GM20431 (cell line): ENCODE data around the gene TMEM167A.
"Not testable (repeated sequence)": the region's sequence is repeated elsewhere in the genome, so short reads cannot be mapped to it uniquely, and the experiment has no call there.

Experiments used
- in situ Hi-C: fragments of 300-500 bp; cut with MseI, MboI; formaldehyde crosslinking; loops from one replicate; pipeline ENCODE4 v1.15.0; 2020; ENCODE audit warnings: low sequenced_read_pairs; ENCODE audit not compliant: unreplicated experiment

The TMEM167A gene

GRCh38 chr5:83092619-83093018 is 15.4 kb upstream of the TMEM167A start:
- in situ Hi-C loops, result no loop called here

- in situ Hi-C loops, result no loop called here
Measured at GRCh38 chr5:83090169-83090568, 13.0 kb upstream of the TMEM167A start.

GRCh38 chr5:83085106-83085505 is 7.9 kb upstream of the TMEM167A start:
- in situ Hi-C loops, result no loop called here

- in situ Hi-C loops, result no loop called here
Measured at GRCh38 chr5:83084336-83084735, 7.1 kb upstream of the TMEM167A start.

DNA sequence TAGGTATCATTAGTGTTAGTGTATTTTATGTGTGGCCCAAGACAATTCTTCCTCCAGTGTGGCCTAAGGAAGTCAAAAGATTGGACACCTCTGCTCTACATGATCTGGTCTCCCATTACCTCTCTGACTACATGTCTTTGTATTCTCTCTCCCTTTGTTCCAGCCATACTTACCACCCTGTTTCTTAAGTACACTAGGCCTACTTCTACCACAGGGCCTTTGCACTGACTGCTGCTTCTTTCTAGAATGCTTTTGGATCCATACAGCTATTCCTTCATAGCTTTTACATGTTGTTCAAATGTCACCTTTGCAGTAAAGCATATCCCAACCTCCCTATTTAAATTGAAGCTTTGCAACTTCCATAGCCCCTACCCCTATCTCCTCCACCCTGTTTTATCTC is 5.6 kb upstream of the TMEM167A start:
- in situ Hi-C loops, result no loop called here

DNA sequence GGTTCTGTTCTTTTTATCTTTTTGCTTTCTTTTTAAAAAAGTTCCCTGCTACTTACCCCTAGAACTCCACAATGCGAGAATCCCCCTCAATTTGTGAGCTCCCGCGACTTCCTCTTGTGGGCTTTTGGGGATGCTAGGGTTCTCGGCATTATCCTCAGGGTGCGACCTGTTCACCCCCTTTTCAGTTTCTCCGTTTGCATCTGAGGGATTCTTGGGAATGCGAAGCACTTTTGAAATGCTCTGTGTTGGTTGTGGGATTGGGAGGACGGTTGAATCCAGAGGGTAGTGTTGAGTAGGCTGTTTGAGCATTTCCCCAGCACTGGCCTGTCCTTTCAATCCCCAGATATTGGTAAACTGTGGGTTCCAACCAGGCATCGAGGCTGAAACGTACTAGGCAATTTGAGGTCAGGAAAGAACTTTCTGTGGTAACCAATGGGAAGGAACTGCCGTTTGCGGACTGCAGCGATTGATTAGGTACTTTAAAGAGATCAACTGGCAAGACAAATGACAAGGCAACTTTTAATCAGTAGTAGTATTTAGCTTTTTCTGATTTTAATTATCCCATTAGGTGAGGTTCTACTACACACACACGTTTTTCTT is 568 bp upstream of the TMEM167A start:
- in situ Hi-C loops, result no loop called here

DNA sequence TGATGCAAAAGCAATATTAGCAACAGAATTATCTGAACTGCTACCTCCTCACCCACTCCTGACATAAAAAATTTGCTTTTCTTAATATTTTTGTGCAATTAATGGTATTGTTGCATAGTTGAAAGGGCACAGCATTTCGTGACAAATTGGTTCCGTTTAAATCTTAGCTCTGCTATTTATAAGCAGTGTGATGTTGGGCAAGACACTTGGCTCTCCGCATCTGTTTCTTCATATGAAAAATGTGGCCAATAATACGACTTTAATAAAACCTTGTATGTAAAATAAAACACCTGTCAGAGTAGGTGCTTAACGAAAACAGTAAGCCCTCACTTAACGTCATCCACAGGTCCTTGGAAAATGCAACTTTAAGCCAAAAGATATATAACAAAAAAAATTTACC is 4.2 kb downstream of the TMEM167A start:
- in situ Hi-C loops, result no loop called here

- in situ Hi-C loops, result no loop called here
Measured at GRCh38 chr5:83071286-83072051, 5.7 kb downstream of the TMEM167A start.

DNA sequence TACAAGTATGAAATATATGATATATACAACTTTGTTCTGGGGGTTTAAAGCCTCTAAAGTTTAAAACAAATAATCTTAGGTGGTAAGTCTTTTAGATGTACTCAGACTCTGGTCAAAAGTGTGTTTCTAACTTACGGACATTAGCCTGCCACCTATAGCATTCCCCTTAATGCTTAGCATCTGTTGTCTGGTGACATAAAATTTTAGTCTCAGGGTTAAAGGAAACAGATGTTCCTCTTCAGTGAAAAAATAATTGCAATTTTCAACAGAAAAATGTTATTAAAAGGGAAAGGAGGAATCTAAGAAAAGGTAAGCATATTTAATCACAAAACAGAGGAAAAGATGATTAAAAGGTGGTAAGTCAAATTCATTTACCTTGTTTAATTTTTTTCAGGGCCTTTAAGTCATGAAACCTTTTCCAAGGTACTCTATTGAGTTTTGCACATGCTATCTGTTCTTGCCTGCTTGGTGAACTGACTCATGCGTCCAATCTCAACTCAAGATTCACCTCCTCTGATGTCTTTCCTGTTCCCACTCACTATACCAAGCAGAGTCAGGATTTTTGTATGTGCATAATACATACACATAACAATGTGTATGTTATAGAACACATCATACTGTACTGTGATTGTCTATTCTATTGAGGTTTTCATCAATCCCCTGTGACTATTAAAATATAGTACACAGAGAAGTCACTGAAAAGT is 7.9 kb downstream of the TMEM167A start:
- in situ Hi-C loops, result no loop called here

DNA sequence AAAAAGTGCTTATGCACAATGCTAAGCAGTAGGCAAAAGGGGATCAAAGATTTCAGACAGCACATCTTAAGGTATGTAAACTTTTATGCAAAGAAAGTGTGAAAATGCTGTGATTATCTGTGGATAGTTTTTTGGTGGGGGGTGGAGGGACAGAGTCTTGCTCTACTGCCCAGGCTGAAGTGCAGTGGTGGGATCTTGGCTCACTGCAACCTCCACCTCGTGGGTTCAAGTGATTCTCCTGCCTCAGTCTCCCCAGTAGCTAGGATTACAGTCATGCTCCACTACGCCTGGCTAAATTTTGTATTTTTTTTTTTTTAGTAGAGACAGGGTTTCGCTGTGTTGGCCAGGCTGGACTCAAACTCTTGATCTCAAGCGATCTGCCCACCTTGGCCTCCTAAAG is 9.8 kb downstream of the TMEM167A start:
- in situ Hi-C loops, result not testable (repeated sequence)

DNA sequence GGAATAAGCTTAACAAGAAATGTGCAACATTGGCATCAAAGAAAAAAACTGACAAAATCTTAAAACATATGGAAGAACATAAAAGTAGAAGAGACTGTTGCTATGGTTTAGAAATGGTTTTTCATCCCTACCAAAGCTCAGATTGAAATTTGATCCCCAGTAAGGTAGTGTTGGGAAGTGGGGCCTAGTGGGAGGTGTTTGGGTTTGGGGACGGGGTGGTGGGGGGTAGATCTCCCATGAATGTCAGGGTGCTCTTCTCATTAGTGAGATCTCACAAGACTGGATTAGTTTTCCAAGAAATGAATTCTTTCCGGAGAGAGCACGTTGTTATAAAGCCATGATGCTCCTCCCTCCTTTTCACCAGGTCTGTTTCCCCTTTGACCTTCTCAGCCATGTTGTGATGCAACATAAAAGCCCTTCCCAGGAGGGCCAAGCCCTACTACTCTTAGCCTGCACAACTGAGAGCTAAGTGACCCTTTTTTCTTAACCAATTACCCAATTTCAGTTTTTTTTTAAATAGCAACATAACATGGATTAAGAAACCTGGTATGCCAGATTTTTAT is 10.6 kb downstream of the TMEM167A start:
- in situ Hi-C loops, result no loop called here

DNA sequence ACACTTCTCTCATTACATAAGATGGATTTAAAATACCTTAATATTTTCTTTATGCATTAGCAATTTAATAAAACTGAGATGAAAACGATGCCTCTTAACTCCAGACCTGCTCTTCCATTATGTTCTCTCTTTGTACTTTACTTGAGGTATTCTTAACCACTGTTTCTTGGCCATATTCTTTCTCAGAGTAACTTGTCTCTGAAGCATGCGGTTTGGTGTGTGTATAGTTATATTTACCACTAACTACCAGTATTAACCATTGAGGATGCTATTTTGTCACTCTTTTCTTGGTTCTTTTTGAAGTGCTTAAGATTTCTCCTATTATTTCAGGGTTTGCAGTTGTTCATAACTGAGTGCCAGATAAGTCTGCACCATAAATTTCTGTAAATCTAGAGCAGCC is 17.9 kb downstream of the TMEM167A start:
- in situ Hi-C loops, result no loop called here

GRCh38 chr5:83058726-83059125 is 18.5 kb downstream of the TMEM167A start:
- in situ Hi-C loops, result no loop called here

DNA sequence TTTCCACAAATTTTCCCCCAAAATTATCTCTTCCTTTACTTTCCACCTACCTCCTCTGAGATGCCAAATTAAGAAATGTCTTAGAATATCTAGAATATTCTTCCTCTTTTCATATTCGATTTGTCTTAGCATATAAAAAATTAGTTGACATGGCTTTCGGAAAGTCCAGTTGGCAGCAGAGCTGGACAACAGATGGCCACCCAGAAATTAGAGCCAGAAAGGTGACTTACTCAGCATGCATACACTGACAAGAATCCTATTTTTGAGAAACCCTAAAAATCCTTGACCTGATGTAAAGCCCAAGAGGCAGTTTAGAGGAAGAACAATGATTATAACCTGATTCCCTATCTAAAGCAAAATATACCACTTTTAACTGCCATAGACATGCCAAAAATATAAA is 22.0 kb downstream of the TMEM167A start:
- in situ Hi-C loops, result no loop called here

DNA sequence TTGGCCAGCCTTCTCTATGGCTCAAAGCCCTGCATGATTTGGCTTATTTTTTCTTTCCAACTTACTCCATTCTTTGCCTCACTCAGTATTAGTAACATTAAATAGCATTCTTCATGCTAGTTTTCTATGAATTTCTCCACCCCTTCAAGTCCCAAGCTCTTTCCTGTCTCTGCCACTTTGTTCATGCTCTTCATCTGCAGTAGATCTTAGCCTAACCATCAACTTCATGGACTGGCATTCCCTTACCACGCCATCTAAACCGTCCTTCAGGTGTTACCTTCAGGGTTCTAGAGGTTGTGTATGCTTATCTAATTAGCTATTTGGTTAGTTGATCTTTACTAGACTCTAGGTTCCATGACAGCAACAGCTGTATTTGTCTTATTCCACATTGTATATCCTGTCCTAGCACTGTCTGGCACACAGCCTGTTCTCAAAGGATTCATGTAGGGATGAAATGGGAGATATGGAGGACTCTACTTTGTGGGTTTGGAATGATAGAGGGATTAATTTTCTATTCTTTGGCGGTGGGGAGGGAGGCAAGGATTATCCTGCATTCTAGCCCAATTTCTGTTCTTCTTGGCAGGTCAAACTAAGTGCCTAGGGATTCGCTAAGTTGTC is 26.4 kb downstream of the TMEM167A start:
- in situ Hi-C loops, result no loop called here

DNA sequence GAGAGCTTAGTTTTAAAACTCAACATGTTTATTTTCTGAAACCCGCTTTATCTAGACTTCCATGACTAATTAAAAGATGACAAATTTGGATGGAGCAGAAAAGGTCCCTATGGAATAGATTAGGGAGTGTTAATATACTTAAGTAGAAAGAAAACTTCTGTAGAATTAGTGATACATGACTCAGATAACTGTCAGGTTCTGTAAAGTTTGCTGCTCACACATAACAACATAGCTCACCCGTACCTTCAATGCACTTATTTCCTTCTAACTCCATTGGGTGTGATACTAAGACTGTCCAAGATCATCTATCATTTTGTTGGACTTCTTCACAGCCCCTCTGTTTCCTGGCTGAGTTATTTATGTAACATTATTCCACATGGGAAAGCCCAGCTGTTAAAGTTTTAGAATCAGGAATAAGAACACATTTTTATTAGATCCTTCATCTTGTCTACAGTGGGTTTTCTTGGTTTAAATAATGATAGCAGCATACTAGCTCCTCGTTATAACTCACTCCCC is 27.8 kb downstream of the TMEM167A start:
- in situ Hi-C loops, result no loop called here

- in situ Hi-C loops, result no loop called here
Measured at GRCh38 chr5:83048811-83049210, 28.4 kb downstream of the TMEM167A start.

GRCh38 chr5:83048277-83048676 is 28.9 kb downstream of the TMEM167A start:
- in situ Hi-C loops, result no loop called here

- in situ Hi-C loops, result no loop called here
Measured at GRCh38 chr5:83044926-83045325, 32.3 kb downstream of the TMEM167A start.

GRCh38 chr5:83042507-83042906 is 34.7 kb downstream of the TMEM167A start:
- in situ Hi-C loops, result no loop called here
